Measurements from ENCODE around the gene NHERF2.

The NHERF2 gene

DNA sequence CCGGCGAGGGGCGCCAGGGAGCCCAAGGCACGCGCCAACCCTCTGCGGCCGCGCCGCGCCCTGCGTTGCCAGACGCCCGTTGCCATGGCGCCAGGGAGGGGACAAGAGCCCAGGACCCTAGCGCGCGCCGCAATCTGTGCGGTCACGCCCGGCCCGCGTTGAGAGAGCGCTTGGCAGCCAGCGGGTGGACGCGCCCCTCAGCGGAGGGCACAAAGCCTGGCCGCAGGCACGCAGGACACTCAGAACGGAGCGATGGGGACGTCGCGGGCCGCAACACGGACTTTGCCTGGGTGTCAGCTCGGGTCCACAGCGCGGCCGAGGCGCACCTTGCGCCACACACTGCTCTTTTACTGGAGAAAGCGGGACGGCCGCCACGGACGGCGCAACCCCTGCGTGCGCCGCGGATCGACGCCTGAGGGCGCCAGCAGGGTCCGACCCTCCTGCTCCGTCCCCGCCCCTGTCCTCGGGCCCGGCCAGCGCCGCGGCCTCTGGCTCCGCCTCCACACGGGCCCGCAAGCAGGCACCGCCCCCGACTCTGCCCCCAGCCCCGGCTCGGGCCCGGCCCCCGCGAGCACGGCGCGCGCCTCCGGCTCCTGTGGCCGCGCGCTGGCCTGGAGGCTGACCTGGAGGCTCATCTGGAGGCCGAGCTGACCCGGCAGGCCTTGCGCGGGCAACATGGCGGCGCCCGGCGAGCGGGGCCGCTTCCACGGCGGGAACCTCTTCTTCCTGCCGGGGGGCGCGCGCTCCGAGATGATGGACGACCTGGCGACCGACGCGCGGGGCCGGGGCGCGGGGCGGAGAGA lies 43.0 kb upstream of the NHERF2 start, which contains the start of gene GFER:
Gene GFER, plus strand, starts transcription at position 650 of the 803 bp plus-strand sequence. Its CDS starts 26 bp downstream, at position 676.
- peaks cover 14% of the 10 kb centered on the region for H3K36me3 Mint-ChIP-seq (ENCODE audit: low read depth)
- H3K4me1 Mint-ChIP-seq, result peaks cover 21% of the 10 kb centered on the region
- H3K27ac Mint-ChIP-seq, result peak within 1 kb of the TSS; percentile 61
- TF ChIP-seq CTCF (IDR thresholded peaks at IDR 0.05), result no peak
- H3K27me3 Mint-ChIP-seq (ENCODE audit: low read depth, poor library complexity), result peaks cover 65% of the 10 kb centered on the region
- peak; percentile 96 for DNase-seq
- peak within 1 kb of the TSS; percentile 89 for H3K4me3 Mint-ChIP-seq
- H3K9me3 Mint-ChIP-seq, result no peaks in the 10 kb centered on the region

DNA sequence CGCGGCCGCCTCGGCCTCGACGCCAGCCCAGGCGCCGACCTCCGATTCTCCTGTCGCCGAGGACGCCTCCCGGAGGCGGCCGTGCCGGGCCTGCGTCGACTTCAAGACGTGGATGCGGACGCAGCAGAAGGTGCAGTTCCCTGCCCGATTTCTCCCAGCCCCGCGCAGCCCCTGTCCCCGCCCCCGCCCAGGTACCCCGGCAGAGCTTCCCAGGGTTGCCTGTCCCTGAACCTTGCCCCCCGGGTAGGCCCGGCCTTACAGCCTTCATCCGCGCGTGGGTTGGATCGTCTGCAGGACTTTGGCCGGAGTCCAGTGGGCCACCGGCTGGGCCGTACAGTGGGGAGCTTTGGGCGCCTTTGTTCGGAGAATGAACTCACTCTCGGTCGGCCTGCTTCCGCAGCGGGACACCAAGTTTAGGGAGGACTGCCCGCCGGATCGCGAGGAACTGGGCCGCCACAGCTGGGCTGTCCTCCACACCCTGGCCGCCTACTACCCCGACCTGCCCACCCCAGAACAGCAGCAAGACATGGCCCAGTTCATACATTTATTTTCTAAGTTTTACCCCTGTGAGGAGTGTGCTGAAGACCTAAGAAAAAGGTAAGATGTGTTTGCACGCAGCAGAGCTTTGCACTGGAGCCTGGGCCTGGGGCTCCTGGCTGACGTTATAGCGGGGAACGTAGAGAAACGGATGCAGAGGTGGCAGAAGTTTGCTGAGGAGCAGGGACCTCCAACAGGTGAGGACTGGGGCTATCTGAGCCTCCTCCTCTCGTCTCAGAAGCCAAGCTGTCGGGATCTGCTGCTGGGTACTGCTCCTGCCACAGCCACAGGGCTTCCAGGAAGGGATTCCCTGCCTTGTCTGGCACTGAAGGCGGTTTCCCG lies 42.1 kb upstream of the NHERF2 start:
- Mint-ChIP-seq H3K27me3 (ENCODE audit: low read depth, poor library complexity) (peaks cover 68% of the 10 kb centered on the region), H3K4me1 (peaks cover 26% of the 10 kb centered on the region), H3K4me3 (peak overlapping the region; percentile 89), H3K36me3 (ENCODE audit: low read depth) (peaks cover 14% of the 10 kb centered on the region), H3K27ac (peak overlapping the region; percentile 51), H3K9me3 (no peaks in the 10 kb centered on the region)
- TF ChIP-seq CTCF (IDR thresholded peaks at IDR 0.05), result no peak
- DNase-seq, result no peak

DNA sequence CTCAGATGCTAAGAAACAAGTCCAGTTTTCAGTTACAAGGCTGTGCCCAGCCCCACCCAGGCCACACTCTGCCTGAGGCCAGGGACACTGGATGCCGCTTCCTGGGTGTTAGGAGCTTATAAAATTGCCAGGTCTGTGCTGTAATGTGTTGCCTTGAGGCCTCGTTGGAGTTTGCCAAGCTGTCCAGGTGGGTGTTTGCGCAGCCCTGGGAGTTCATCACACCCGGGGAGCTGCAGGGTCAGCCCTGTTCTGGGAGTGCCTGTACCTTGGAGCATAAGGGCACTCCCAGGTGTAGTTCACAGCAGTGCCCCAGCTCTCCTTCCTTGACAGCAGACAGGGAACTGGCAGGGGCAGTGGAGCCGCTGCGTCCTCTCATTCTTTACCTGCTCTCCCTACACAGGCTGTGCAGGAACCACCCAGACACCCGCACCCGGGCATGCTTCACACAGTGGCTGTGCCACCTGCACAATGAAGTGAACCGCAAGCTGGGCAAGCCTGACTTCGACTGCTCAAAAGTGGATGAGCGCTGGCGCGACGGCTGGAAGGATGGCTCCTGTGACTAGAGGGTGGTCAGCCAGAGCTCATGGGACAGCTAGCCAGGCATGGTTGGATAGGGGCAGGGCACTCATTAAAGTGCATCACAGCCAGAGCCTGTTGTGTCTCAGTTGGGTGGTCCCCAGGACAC lies 41.1 kb upstream of the NHERF2 start:
- Mint-ChIP-seq H3K36me3 (ENCODE audit: low read depth) (peaks cover 14% of the 10 kb centered on the region), H3K4me1 (peaks cover 26% of the 10 kb centered on the region), H3K27me3 (ENCODE audit: low read depth, poor library complexity) (peaks cover 63% of the 10 kb centered on the region), H3K27ac (no peak overlapping the region), H3K4me3 (peak overlapping the region; percentile 89), H3K9me3 (no peaks in the 10 kb centered on the region)
- DNase-seq, result no peak
- TF ChIP-seq CTCF (IDR thresholded peaks at IDR 0.05), result no peak

GRCh38 chr16:1987198-1987597 lies 39.5 kb upstream of the NHERF2 start:
- Mint-ChIP-seq H3K9me3 (no peaks in the 10 kb centered on the region), H3K27me3 (ENCODE audit: low read depth, poor library complexity) (peaks cover 63% of the 10 kb centered on the region), H3K36me3 (ENCODE audit: low read depth) (peaks cover 14% of the 10 kb centered on the region), H3K4me1 (peaks cover 30% of the 10 kb centered on the region), H3K4me3 (no peak overlapping the region), H3K27ac (no peak overlapping the region)
- TF ChIP-seq CTCF (IDR thresholded peaks at IDR 0.05), result no peak
- DNase-seq, result no peak

GRCh38 chr16:1989209-1990100 lies 37.2 kb upstream of the NHERF2 start, which contains the start of gene SYNGR3:
TSS of gene SYNGR3 (plus strand) at chr16:1989970. CDS start at chr16:1990103, 133 bp downstream.
- H3K36me3 Mint-ChIP-seq (ENCODE audit: low read depth), result peaks cover 14% of the 10 kb centered on the region
- peak; percentile 48 for DNase-seq
- no peak within 1 kb of the TSS for H3K27ac Mint-ChIP-seq
- peaks cover 25% of the 10 kb centered on the region for H3K4me1 Mint-ChIP-seq
- peaks cover 62% of the 10 kb centered on the region for H3K27me3 Mint-ChIP-seq (ENCODE audit: low read depth, poor library complexity)
- no peaks in the 10 kb centered on the region for H3K9me3 Mint-ChIP-seq
- no peak for TF ChIP-seq CTCF (IDR thresholded peaks at IDR 0.05)
- H3K4me3 Mint-ChIP-seq, result peak within 1 kb of the TSS; percentile 77
